NCI-H2196 treated with DMSO at 0.1 percent for 48 hours (cell line): ENCODE data around the gene JCHAIN.
"Not testable (repeated sequence)": the region's sequence is repeated elsewhere in the genome, so short reads cannot be mapped to it uniquely, and the experiment has no call there.

Experiments used
- DNase-seq: peaks from one replicate; lab custom pipeline; 2025; ENCODE audit not compliant: unreplicated experiment; lab: John Stamatoyannopoulos, UW

The JCHAIN gene

DNA sequence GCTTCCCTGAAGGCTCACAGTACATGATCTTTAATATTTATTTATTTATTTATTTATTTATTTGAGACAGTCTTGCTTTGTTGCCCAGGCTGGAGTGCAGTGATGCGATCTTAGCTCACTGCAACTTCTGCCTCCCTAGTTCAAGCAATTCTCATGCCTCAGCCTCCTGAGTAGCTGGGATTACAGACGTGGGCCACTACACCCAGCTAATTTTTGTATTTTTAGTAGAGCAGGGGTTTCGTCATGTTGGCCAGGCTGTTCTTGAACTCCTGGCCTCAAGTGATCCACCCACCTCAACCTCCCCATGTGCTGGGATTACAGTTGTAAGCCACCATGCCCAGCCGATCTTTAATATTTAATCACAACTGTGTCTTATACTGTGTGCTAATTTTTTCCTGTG, 15.6 kb downstream of the JCHAIN start:
- not testable (repeated sequence) for DNase-seq

DNA sequence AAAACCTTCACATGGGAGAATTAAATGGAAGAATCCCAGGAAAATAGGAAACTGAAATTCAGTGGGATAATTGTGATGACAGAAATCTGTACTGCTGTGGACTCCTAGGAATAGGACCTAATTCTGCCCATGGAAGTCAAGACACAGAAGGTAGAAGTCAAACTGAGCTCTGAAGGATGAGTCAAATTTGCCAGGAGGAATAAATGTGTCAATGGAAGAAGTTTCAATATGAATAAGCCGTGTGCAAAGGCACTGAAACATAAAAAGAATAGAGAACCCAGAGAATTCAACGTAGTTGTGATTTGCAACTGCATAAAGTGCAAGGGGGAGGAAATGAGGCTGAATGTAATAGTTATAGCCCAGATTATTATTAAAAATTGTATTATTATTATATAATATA, 26.1 kb downstream of the JCHAIN start:
- DNase-seq: no peak

DNA sequence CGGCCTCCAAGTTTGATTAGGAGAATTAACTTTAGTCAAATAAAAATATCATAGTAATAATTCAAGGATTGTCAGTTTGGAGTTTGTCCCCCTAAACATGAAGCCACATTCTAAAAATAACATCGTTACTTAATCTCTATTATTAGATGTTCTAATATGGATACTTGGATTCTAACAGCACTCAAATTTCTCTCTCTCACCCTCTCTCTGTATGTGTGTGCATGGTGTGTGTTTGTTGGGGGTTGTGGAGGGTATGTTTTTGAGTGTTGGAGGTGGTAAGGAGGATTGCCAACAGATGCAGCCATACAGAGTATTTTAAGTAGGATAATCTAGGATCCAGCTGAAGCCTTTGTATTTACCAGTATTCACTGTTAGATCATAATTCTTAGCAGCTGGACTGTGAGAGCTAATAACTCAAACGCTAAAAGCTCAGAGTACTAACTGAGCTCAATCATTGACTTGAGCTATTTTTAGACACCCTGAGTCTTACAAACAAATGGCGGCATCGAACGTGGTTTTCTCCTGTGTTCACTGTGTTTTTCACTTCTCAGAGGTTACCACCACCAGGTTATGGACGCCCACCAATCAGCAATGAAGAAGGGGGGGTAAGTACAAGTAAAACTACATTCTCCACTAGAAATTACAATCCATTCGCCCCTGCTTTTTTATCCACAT, 28.9 kb downstream of the JCHAIN start:
- no peak for DNase-seq

DNA sequence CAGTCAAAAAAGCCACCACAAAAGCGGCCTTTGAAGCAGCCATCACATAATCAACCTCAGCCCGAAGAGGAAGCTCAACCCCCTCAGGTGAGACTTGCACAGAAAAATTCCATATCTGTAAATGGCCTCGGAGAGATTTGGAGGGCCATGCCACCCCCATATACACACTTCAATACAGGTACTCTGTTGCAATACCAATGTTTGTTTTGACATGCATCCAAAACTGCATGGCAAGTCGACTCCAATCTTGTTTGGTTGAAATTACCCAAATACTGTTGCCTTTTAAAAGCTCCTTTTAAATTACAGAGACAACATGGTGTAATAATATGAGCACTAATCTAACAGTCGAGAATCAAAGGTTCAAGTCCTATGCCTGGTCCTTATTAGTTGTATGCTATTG, 31.8 kb downstream of the JCHAIN start:
- DNase-seq: no peak

DNA sequence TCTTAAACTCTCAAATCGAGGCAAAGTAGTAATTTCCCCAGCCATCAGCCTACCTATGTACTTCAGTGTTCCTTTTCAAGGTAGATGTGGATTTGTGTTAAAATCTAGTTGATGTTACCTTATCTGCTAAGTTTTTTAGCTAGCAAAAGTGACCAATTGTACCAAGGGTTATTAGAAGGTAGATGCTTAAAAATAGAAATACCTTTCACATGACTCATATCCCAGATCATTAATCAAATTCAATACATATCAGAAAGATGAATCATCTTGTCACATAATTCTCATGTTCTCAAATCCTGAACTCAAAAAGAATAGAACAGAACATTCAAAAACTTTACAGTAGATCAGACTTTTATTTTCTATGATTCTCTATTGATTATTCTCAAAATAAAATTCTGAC, 34.3 kb downstream of the JCHAIN start:
- DNase-seq: no peak

DNA sequence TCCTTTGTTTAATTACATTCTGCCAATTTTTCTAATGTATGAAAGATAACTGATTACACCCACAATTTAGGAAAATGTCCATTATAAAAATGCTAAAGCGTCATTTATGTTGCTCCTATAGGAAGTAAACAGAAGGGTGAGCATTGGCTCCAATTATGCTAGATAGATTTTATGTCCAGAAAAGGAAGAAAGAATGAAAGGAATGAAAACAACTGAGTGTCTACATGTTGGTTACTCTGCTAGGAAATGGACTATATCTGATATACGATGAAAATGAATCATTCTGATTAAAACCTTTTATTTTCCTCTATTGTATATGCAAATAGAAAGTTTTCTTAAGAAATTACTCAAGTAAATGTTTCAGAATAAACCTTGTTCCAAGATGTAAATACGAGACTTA, 36.1 kb downstream of the JCHAIN start:
- DNase-seq: no peak

DNA sequence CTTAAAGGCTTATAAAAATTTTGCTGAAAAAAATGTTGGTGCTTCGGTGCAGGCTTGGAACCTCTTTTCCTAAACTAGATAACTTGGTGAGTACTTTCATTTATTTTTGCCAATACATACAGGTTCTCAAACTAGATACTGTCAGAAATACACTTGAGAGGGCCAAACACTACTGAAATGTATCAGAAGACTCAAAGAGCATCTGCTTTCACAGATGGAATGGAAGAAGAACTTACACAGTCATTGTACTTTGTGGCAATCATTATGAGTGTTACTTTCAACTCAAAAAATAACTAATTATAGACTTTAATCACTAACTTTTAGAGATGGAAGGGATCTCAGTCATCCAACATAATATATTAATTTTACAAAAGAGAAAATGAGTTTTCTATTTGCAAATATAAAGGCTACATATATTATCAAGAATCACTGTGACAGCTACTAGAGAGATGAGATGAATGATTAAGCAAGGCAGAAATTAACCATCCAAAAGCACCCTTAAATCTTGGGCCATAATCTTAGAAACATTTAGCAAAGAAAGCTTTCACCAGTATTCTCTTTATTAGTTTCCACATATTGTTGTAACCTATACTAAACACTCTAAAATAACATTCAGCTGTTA, 36.7 kb downstream of the JCHAIN start:
- DNase-seq: no peak

DNA sequence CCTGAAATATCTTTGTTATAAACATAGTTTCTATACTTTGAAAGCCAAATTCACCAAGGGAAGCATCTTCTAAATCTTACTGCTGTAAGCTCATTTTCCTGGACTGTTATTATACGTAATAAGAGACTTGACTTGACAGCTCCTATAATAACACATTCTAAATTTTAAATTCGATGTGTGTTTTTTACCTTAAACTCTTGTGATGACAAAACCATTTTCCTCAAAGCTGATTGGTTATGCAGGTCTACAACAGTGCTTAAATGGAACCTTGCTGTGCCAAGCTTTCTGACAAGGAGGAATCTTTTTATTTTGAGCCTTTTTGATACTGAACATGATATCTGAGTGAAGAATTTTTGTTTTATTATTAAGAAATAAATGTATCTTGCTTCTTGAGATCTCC, 37.9 kb downstream of the JCHAIN start, which contains the start of gene ENAM:
Gene ENAM (plus strand): TSS at position 301 of the 400 bp plus-strand sequence. CDS start 757 bp downstream, outside the sequence.
- DNase-seq: no peak

DNA sequence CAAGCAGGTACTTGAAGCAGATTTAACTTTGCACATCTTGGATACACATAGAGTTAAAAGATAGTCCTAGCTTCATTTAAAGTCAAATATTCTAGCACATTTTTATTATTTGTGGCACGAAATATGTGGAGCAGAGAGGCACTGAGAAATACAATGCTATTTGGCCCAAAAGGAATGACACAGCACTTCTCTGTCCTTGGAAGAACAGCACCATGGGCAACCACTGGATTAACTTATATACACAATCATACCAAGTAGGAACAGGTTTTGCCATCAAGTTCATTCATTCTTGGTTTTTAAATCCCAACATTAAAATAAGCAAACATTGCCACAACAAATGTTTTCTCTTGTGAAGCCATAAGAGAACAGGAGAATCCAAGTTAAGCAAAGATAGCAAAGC, 38.7 kb downstream of the JCHAIN start:
- DNase-seq: no peak

DNA sequence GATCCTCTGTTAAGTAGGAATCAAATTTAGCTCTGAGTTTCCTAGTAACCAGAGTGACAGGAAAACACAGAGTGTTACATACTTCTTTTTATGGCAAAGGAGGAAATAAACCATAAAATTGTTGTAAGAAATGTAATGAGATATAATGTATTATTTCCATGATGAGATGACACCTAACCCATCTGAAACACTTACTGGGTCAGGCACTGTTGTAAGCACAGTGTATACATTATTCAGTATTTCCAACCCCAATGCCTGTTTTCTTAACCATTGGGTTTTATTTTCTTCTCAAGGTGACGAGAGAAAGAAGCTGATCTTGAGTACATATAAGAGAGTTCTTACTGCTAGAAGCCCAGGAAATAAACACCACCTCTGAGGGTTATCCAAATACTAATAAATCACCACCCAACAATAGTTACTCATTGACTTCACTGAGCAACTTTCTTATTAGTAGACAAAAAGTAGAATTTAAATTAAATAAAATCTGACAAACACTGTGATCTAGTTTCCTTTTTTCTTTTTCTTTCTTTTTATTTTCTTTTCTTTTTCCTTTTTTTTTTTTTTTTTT, 42.0 kb downstream of the JCHAIN start:
- no peak for DNase-seq

DNA sequence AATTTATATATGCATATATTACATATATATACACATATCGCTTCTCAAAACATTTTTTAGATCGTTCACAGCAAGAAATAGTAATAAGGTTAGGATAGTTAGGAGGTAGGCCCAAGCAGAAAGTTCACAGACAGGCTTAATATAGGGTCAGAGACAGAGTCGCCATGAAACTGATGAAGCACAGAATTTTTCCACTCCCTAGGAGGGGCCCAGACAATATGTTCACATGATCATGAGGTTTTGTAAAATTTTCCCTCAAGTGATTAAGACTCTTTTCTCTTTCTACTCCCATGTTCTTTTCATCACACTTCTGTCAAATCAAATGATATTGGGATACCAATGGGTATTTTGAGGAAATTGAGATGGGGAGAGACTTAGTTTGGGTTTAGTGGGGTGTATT, 43.0 kb downstream of the JCHAIN start:
- no peak for DNase-seq

DNA sequence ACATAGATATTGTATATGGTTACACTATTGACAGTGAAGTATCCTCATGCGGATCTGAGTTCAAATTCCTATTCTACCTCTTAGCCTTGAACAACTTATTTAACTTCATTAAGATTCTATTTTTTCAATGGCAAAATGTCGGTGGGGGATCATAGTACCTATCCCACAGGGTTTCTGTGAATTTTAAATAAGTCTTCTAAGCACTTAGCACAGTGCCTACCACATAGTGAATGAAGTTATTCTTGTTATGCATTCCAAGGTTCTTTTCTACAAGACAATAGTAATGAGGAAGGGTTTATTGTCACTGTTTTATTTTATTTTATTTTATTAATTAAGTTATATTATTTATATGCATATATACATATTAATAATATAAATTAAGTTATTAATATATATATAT, 46.5 kb downstream of the JCHAIN start:
- DNase-seq: no peak

DNA sequence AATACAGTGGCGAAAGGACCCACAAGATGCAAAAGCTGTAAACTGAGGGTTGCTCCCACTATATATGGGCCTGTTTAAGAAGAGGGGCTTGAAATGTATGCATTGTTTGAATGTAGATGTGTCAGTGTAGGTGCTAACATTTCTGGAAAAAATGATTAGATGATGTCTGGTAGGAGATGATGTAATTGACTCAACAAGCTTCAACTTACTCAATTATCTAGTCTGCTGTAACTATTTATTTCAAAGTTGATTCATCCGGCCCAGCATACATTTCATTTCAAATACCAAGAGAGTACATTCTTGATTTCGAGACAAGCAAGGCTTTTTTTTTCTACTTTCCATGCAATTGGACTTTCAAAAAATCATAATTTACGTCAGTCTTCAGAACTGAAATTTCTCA, 47.0 kb downstream of the JCHAIN start:
- DNase-seq: no peak

DNA sequence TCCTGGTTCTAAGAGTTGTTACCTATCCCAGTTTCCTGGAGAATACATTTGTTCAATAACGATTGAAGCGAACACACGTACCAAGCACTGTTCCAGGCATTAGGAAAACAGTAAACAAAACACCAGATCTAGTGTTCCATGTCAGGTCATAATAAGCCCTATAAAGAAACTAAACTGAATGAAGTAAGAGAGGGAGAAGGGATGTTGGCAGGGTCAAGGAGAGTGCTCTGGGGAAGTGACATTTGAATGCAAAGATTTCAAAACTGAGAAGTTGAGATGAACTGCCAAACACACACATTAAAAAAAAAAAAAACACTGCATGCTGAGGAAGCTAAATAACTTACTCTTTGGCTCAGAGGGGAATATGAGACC, 52.1 kb downstream of the JCHAIN start:
- no peak for DNase-seq

DNA sequence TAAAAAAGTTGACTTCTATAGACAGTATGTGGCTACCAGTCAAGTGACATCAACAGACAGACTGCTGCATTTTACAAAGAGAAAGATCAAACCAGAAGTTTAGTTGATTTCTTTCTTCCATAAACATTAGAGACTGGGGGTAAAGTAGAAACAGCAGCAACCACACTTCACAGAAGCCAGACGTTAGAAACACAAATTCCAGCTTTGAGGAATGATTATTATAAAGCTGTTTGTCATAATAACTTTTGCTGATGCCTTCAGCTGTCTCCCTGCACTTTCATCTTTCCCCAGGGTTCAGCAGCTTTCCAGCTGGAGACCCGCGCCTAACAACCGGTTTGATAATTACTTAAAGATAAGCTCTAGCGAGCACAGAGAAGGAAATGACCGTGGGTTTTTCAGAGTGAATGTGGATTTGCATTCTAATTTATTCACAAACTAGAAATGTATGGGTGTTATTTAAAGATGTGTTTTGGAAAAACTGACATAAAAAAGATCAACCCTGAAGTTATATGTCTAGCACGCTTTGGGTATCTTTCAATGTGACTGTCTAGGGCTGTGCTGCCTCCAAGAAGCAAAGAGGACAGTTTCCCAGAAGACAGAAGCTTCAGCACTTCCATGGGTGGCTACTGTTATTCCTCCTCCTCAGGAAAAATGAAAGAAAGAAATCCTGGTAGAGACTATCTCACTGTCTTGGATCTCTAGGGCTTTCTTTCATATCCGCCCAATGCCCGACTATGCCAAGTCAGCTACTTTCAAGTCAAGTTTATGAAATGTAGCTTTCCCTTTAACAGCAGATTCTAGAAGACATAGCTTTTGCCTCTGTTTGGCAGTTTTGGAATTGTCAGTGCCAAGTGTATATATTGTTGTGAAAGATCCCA, 52.8 kb downstream of the JCHAIN start:
- no peak for DNase-seq

DNA sequence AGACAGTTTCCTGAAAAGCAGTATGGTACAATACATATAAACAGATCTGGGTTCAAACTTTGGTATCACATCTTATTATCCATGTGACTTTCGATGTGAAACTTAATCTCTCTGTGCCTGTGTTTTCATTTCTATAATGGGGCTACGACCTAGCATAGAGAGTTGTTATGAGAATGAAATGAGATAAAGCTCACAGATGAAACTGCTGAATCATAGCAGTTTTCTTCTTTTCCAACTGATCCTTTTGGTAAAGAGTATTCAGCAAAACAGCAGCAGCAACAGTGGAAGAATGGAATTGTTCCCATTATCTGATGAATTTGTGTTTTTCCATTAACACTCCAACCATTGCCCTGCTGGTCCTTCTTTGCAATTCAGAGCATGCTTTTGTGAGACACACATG, 58.0 kb downstream of the JCHAIN start:
- DNase-seq: no peak

DNA sequence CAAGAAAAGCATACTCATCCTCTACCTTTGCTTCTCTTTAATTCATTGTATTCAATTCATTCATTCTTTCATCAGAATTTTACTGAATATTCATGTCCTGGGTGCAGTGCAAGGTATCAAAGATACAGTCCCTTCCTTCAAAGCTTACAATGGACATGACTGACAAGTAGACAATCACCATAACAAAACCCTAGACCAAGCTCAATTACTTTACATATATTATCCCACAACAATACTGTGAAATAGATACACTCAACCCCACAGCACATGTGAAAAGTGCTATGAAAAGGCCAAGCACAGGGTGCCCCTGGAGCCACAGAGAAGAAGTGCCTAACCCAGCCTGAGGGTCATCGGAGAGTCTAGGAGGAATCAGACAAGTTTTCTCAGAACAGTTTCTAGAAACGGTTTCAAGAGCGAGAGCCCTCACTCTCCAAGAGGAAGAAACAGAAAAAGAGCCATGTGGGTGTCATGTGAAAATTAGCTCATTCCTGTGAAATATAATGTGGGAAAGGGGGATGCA, 58.9 kb downstream of the JCHAIN start:
- no peak for DNase-seq

DNA sequence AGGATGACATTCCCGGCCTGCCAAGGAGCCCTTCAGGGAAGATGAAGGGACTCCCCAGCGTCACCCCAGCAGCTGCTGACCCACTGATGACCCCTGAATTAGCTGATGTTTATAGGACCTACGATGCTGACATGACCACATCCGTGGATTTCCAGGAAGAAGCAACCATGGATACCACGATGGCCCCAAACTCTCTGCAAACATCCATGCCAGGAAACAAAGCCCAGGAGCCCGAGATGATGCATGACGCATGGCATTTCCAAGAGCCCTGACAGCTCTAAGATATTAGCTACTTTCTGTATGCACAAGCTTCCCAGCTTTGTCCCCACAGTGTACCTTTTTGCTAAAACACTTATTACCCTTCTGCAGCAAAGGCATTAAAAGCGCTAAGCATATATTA, 59.8 kb downstream of the JCHAIN start:
- DNase-seq: no peak
